ENCODE measurements around the gene DUSP6. TPM values are rescaled to one million over a fixed set of nuclear protein-coding genes. Genes with fewer than 3 reads are reported as not detected.

The DUSP6 gene
- total and polyA plus RNA-seq, 7 donors, result 27.0 to 39.7 (median 33.2) TPM

DNA sequence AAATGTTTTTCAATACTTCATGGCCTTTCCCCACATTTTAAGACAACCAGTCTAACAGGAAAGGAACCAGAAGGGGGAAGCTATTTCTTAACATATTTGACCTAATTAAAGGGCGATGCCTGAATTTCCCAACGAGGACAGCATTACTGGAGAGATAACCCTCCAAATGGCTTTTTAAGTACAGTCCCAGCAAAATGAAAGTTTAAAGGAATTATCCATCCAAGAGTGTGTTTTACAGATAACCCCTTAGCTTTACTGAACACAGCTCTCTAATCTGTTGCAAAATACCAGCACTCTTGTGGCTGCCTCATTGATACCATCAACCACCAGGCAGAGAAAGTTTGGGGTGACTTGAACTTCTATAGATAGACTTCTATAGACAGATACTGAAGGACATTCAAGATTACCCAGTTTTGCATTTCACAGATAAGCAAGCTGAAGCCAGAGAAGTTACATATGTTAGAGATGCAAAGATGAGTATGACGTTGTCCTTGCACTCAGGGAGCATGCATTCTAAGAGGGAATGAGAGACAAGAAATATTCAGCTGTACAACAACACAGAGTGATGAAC, 41.3 kb upstream of the DUSP6 start:
- Histone ChIP-seq H3K4me1 (no peaks in the 10 kb centered on the region), H3K27me3 (no peaks in the 10 kb centered on the region), H3K27ac (no peak overlapping the region), H3K36me3 (no peaks in the 10 kb centered on the region), H3K9me3 (no peaks in the 10 kb centered on the region), H3K4me3 (no peak overlapping the region)
- TF ChIP-seq POLR2AphosphoS5 (IDR thresholded peaks at IDR 0.05), result no peak
- TF ChIP-seq EP300 (IDR thresholded peaks at IDR 0.05), result no peak
- TF ChIP-seq POLR2A (IDR thresholded peaks at IDR 0.05), result no peak
- TF ChIP-seq, protein P1, sequence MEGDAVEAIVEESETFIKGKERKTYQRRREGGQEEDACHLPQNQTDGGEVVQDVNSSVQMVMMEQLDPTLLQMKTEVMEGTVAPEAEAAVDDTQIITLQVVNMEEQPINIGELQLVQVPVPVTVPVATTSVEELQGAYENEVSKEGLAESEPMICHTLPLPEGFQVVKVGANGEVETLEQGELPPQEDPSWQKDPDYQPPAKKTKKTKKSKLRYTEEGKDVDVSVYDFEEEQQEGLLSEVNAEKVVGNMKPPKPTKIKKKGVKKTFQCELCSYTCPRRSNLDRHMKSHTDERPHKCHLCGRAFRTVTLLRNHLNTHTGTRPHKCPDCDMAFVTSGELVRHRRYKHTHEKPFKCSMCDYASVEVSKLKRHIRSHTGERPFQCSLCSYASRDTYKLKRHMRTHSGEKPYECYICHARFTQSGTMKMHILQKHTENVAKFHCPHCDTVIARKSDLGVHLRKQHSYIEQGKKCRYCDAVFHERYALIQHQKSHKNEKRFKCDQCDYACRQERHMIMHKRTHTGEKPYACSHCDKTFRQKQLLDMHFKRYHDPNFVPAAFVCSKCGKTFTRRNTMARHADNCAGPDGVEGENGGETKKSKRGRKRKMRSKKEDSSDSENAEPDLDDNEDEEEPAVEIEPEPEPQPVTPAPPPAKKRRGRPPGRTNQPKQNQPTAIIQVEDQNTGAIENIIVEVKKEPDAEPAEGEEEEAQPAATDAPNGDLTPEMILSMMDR (IDR thresholded peaks at IDR 0.05), result no peak
- no peak for DNase-seq
- intact Hi-C loops (cut with DNase I), result no loop called here
- 81% methylated on average over 3 of the region's 3 CpGs for WGBS, 2 donors

GRCh38 chr12:89392391-89392790, 40.1 kb upstream of the DUSP6 start:
- no peaks in the 10 kb centered on the region for H3K27me3 ChIP-seq
- no peaks in the 10 kb centered on the region for H3K36me3 ChIP-seq
- H3K4me3 ChIP-seq, result no peak overlapping the region
- DNase-seq, result no peak
- H3K4me1 ChIP-seq, result no peaks in the 10 kb centered on the region
- TF ChIP-seq POLR2A (IDR thresholded peaks at IDR 0.05), result no peak
- TF ChIP-seq, protein P1 (IDR thresholded peaks at IDR 0.05), result no peak
- TF ChIP-seq EP300 (IDR thresholded peaks at IDR 0.05), result no peak
- TF ChIP-seq POLR2AphosphoS5 (IDR thresholded peaks at IDR 0.05), result no peak
- WGBS, 2 donors, result 94 to 95% methylated on average over 3 of the region's 3 CpGs
- intact Hi-C loops (cut with DNase I), result no loop called here
- no peak overlapping the region for H3K27ac ChIP-seq
- H3K9me3 ChIP-seq, result no peaks in the 10 kb centered on the region

- Histone ChIP-seq H3K4me1 (no peaks in the 10 kb centered on the region), H3K9me3 (no peaks in the 10 kb centered on the region), H3K27ac (no peak overlapping the region), H3K27me3 (no peaks in the 10 kb centered on the region), H3K4me3 (no peak overlapping the region), H3K36me3 (no peaks in the 10 kb centered on the region)
- intact Hi-C loops (cut with DNase I), result no loop called here
- WGBS, 2 donors, result 94 to 97% methylated on average over 6 of the region's 6 CpGs
- TF ChIP-seq, protein P1 (IDR thresholded peaks at IDR 0.05), result no peak
- TF ChIP-seq POLR2AphosphoS5 (IDR thresholded peaks at IDR 0.05) (no peak), POLR2A (IDR thresholded peaks at IDR 0.05) (no peak), EP300 (IDR thresholded peaks at IDR 0.05) (no peak)
- DNase-seq, result no peak
Measured at GRCh38 chr12:89391726-89392336, 39.5 kb upstream of the DUSP6 start.

GRCh38 chr12:89390802-89391673, 38.7 kb upstream of the DUSP6 start:
- Histone ChIP-seq H3K9me3 (no peaks in the 10 kb centered on the region), H3K36me3 (no peaks in the 10 kb centered on the region)

More at GRCh38 chr12:89390802-89391673, 38.7 kb upstream of the DUSP6 start:
- Histone ChIP-seq H3K4me3 (no peak overlapping the region), H3K27me3 (no peaks in the 10 kb centered on the region), H3K27ac (peak overlapping the region in 3 of 4 donors; percentile 20 to 45 (median 41)), H3K4me1 (peaks cover 0 to 3% (median 0%) of the 10 kb centered on the region in 4 donors)
- TF ChIP-seq POLR2A (IDR thresholded peaks at IDR 0.05), result no peak
- TF ChIP-seq, protein P1 (IDR thresholded peaks at IDR 0.05), result no peak
- TF ChIP-seq EP300 (IDR thresholded peaks at IDR 0.05), result no peak
- TF ChIP-seq POLR2AphosphoS5 (IDR thresholded peaks at IDR 0.05), result no peak
- 68 to 76% methylated on average over 3 of the region's 3 CpGs for WGBS, 2 donors
- no peak for DNase-seq
- intact Hi-C loops (cut with DNase I), result no loop called here
